B cell (primary cell): ENCODE measurements around the gene ADRM1. TPM values are rescaled to one million over a fixed set of nuclear protein-coding genes. Genes with fewer than 3 reads are reported as not detected.
A peak's percentile ranks its signal among the peaks of the same experiment; 100 is the strongest.

Experiments used
- ATAC-seq: fragments of 200-7000 bp; cut with Tn5 transposase; one replicate; pipeline ENCODE4 v1.10.0; 2021; ENCODE audit warnings: low read depth, mild to moderate bottlenecking, moderate number of reproducible peaks, moderate library complexity
- CTCF ChIA-PET: fragments of 350-600 bp; sonication (Branson Sonifier 250); formaldehyde crosslinking; loops from one replicate; lab custom pipeline; 2021; ENCODE audit warnings: antibody characterized with exemption, inconsistent platforms; lab: Charles Lee
- POLR2A ChIA-PET: fragments of 350-600 bp; sonication (Branson Sonifier 250); formaldehyde crosslinking; loops from one replicate; lab custom pipeline; 2021; ENCODE audit warnings: antibody characterized with exemption; lab: Charles Lee
- DNase-seq: peaks from one replicate; pipeline ENCODE4 v3.0.0; 2013
- H2AFZ ChIP-seq: 2 replicates; pipeline ENCODE4 v1.6.1; 2012; ENCODE audit warnings: mild to moderate bottlenecking, low read depth, low read length; ENCODE audit not compliant: insufficient read depth, poor library complexity, severe bottlenecking
- H3K27ac ChIP-seq, 2 donors: 1 replicate in 1 of 2; 2 replicates in 1 of 2; pipeline ENCODE4 v1.5.1; 2012 to 2013; ENCODE audit warnings: low read length in 2 of 2, mild to moderate bottlenecking in 2 of 2, moderate library complexity in 1 of 2
- H3K27me3 ChIP-seq, 4 experiments: fragments of 200-600 bp in 1 of 4; sonication (generic) in 1 of 4; replicated peaks in 1 of 4; 1 replicate in 2 of 4; 2 replicates in 2 of 4; pipeline versions ENCODE4 v1.6.1 to v1.7.0; 2013 to 2016; ENCODE audit warnings: low read length in 3 of 4, mild to moderate bottlenecking in 2 of 4, mixed read lengths in 1 of 4, moderate library complexity in 1 of 4; ENCODE audit not compliant: insufficient read depth in 4 of 4, control insufficient read depth in 3 of 4; ENCODE audit errors: control extremely low read depth in 1 of 4
- H3K36me3 ChIP-seq, 2 experiments: replicated peaks in 1 of 2; 1 replicate in 1 of 2; 2 replicates in 1 of 2; pipeline versions ENCODE4 v1.6.1 to v1.7.1; 2013; ENCODE audit warnings: low read length in 1 of 2; ENCODE audit not compliant: insufficient read depth in 2 of 2, control insufficient read depth in 1 of 2; ENCODE audit errors: control extremely low read depth in 1 of 2, extremely low read depth in 1 of 2
- H3K4me1 ChIP-seq, 2 donors: fragments of 200-600 bp in 1 of 2; sonication (generic) in 1 of 2; 1 replicate in 1 of 2; 2 replicates in 1 of 2; pipeline versions ENCODE4 v1.5.1 to v1.6.1; 2013 to 2017; ENCODE audit warnings: low read length in 2 of 2; ENCODE audit not compliant: control insufficient read depth in 2 of 2, insufficient read depth in 2 of 2
- H3K4me2 ChIP-seq: replicated peaks from 2 replicates; pipeline ENCODE3; 2012; ENCODE audit warnings: mild to moderate bottlenecking, low read depth, low read length; ENCODE audit not compliant: poor library complexity, severe bottlenecking
- H3K4me3 ChIP-seq, 5 experiments: fragments of 200-600 bp in 1 of 5; sonication (generic) in 1 of 5; 1 replicate in 3 of 5; 2 replicates in 2 of 5; pipeline versions ENCODE4 v1.5.1 to v1.7.0; 2011 to 2016; ENCODE audit warnings: low read length in 4 of 5, mild to moderate bottlenecking in 4 of 5, low read depth in 2 of 5, control low read depth in 1 of 5, moderate library complexity in 1 of 5; ENCODE audit not compliant: insufficient read depth in 1 of 5; ENCODE audit errors: control extremely low read depth in 1 of 5, extremely low read depth in 1 of 5
- H3K79me2 ChIP-seq: fragments of 200-600 bp; sonication (generic); one replicate; pipeline ENCODE4 v1.6.0; 2016; ENCODE audit warnings: low read length; ENCODE audit not compliant: control insufficient read depth, insufficient read depth
- H3K9ac ChIP-seq: fragments of 200-600 bp; sonication (generic); 2 replicates; pipeline ENCODE4 v1.6.1; 2017; ENCODE audit warnings: mild to moderate bottlenecking, low read length, moderate library complexity
- H3K9me3 ChIP-seq, 3 donors: one replicate each; pipeline versions ENCODE4 v1.6.1 to v1.7.1; 2013; ENCODE audit warnings: low read length in 2 of 3; ENCODE audit not compliant: control insufficient read depth in 2 of 3, insufficient read depth in 1 of 3; ENCODE audit errors: control extremely low read depth in 1 of 3
- H4K20me1 ChIP-seq: 2 replicates; pipeline ENCODE4 v1.6.0; 2012; ENCODE audit warnings: mild to moderate bottlenecking, low read length; ENCODE audit not compliant: insufficient read depth, control insufficient read depth, poor library complexity, severe bottlenecking
- H3K27ac Mint-ChIP-seq: one replicate; pipeline ENCODE4 v1.8.0; 2021; ENCODE audit warnings: mixed read lengths
- H3K27me3 Mint-ChIP-seq: one replicate; pipeline ENCODE4 v1.8.0; 2021; ENCODE audit warnings: mixed read lengths
- H3K4me1 Mint-ChIP-seq: one replicate; pipeline ENCODE4 v1.8.0; 2021; ENCODE audit warnings: mixed read lengths
- H3K4me3 Mint-ChIP-seq: one replicate; pipeline ENCODE4 v1.8.0; 2021; ENCODE audit warnings: mixed read lengths
- H3K9me3 Mint-ChIP-seq: one replicate; pipeline ENCODE4 v1.8.0; 2022; ENCODE audit warnings: mixed read lengths; ENCODE audit not compliant: insufficient read depth
- CTCF ChIP-seq: fragments of 200-600 bp; IDR thresholded peaks from one replicate; pipeline ENCODE4 v1.8.0; 2022; ENCODE audit warnings: antibody characterized with exemption, mild to moderate bottlenecking
- EZH2 ChIP-seq: IDR thresholded peaks from 2 replicates; pipeline ENCODE4 v1.6.1; 2012; ENCODE audit warnings: borderline replicate concordance, low read depth, mild to moderate bottlenecking, moderate library complexity, low read length; ENCODE audit not compliant: insufficient read depth, poor library complexity, severe bottlenecking
- WGBS: methylation state at CpG from one replicate; pipeline ENCODE4 v1.1.5; 2013; ENCODE audit warnings: missing lambda C conversion rate; ENCODE audit not compliant: insufficient coverage; 5-methylcytosine and 5-hydroxymethylcytosine counted together
- intact Hi-C: fragments of 100-400 bp; cut with micrococcal nuclease; formaldehyde crosslinking; loops from one replicate; pipeline ENCODE4 v1.10.0; 2022
- polyA plus RNA-seq: library from polyadenylated mRNA; depleted of rRNA; stranded (reverse); fragments of >200 nt; gene quantifications from 2 replicates; pipeline ENCODE4 v1.2.3, GENCODE V29; 2012
- total RNA-seq, 2 donors: library from RNA; stranded (reverse); fragments of 120-200 nt in 1 of 2; gene quantifications; 1 replicate in 1 of 2; 2 replicates in 1 of 2; pipeline versions ENCODE4 v1.2.3 to v1.2.4, GENCODE V29; 2013 to 2022

ADRM1 gene
- total and polyA plus RNA-seq, 2 donors (not counting 1 experiment from before 2014, with no cell fraction given): 73.9 to 87.2 TPM

GRCh38 chr20:62304331-62305148 is 1.7 kb downstream of the ADRM1 start:
- no peak for ATAC-seq
- H3K9ac ChIP-seq: peak overlapping the region; percentile 87
- H3K4me2 ChIP-seq: peak overlapping the region; percentile 100
- peak overlapping the region; percentile 65 for H3K27ac Mint-ChIP-seq
- H3K27ac ChIP-seq: peak overlapping the region in 1 of 2 donors; percentile 74
- TF ChIP-seq EZH2: no peak
- CTCF ChIA-PET: interaction anchor here (1.9 to 9.2 kb wide), 2 partner anchors 64 to 78 kb away, joined by 5 to 81 read pairs; no protein-coding TSS in a partner anchor
- H2AFZ ChIP-seq: no peak overlapping the region
- no peaks in the 10 kb centered on the region for H3K27me3 ChIP-seq
- peak overlapping the region; percentile 87 for H3K4me3 Mint-ChIP-seq
- H3K79me2 ChIP-seq: peaks cover 34% of the 10 kb centered on the region
- H3K9me3 Mint-ChIP-seq: no peaks in the 10 kb centered on the region
- no peaks in the 10 kb centered on the region for H3K9me3 ChIP-seq
- DNase-seq: no peak
- intact Hi-C loops: loop anchor here (5.0 to 10.0 kb wide), 4 partner anchors 122 to 503 kb away; partner anchors contain the start of genes MTG2 and SLCO4A1
- H3K4me1 Mint-ChIP-seq: peaks cover 23% of the 10 kb centered on the region
- H3K4me3 ChIP-seq: peak overlapping the region in 3 of 5 experiments; percentile 70 to 88 (median 83)
- peaks cover 56% of the 10 kb centered on the region for H4K20me1 ChIP-seq
- no peaks in the 10 kb centered on the region for H3K27me3 Mint-ChIP-seq
- peaks cover 0 to 50% of the 10 kb centered on the region in 2 experiments for H3K36me3 ChIP-seq
- 94% methylated on average over 29 of the region's 29 CpGs for WGBS
- H3K4me1 ChIP-seq: peaks cover 15 to 29% of the 10 kb centered on the region in 2 donors
- POLR2A ChIA-PET: interaction anchor here (1.5 kb wide), 1 partner anchor 33 kb away, joined by 4 read pairs; no protein-coding TSS in a partner anchor

- TF ChIP-seq EZH2 (no peak), CTCF (no peak)
- Histone ChIP-seq H3K9me3 (no peaks in the 10 kb centered on the region), H3K4me2 (peak overlapping the region; percentile 100), H3K4me3 (no peak overlapping the region), H4K20me1 (peaks cover 56% of the 10 kb centered on the region), H3K27ac (no peak overlapping the region), H3K36me3 (peaks cover 0 to 50% of the 10 kb centered on the region in 2 experiments), H3K9ac (no peak overlapping the region), H3K4me1 (peaks cover 15 to 29% of the 10 kb centered on the region in 2 donors), H2AFZ (no peak overlapping the region), H3K27me3 (no peaks in the 10 kb centered on the region), H3K79me2 (peaks cover 34% of the 10 kb centered on the region)
- H3K27me3 Mint-ChIP-seq: no peaks in the 10 kb centered on the region
- CTCF ChIA-PET: interaction anchor here (1.9 kb wide), 1 partner anchor 63 kb away, joined by 5 read pairs; no protein-coding TSS in a partner anchor
- peak overlapping the region; percentile 15 for H3K27ac Mint-ChIP-seq
- DNase-seq (no peak), ATAC-seq (no peak)
- H3K4me1 Mint-ChIP-seq: peaks cover 23% of the 10 kb centered on the region
- intact Hi-C loops: loop anchor here (10.0 kb wide), 1 partner anchor 340 kb away; the partner anchor contains the start of gene SLCO4A1
- POLR2A ChIA-PET: interaction anchor here (0.6 kb wide), 1 partner anchor 57 kb away, joined by 3 read pairs; no protein-coding TSS in a partner anchor
- H3K9me3 Mint-ChIP-seq: no peaks in the 10 kb centered on the region
- H3K4me3 Mint-ChIP-seq: peak overlapping the region; percentile 87
- 92% methylated on average over 16 of the region's 18 CpGs for WGBS
These were observed 2.5 kb downstream of the ADRM1 start for GRCh38 chr20:62305149-62305764.
